NCI-H2107 (cell line): Measurements from ENCODE around the gene OAF.

ENCODE experiments used
- DNase-seq: peaks from one replicate; lab custom pipeline; 2025; lab: John Stamatoyannopoulos, UW

OAF gene

DNA sequence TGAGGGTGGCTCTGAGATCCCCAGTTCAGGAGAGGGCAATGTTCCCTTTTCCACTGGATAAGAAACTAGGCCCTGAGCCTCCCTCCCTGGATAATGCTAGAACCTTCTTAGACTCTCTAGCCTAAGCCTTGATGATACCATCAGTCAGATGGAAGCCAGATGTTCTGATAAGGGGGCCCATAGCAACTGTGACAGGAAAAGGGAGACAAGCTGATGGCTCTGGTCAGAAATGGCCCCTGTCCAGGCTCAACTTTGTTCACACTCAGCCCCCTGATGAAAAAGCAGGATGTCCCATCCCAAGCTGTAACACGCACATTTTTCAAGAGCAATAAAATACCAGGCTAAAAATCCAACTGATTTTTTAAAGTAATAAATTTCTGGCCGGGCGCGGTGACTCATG, 7.2 kb upstream of the OAF start:
- DNase-seq: no peak

DNA sequence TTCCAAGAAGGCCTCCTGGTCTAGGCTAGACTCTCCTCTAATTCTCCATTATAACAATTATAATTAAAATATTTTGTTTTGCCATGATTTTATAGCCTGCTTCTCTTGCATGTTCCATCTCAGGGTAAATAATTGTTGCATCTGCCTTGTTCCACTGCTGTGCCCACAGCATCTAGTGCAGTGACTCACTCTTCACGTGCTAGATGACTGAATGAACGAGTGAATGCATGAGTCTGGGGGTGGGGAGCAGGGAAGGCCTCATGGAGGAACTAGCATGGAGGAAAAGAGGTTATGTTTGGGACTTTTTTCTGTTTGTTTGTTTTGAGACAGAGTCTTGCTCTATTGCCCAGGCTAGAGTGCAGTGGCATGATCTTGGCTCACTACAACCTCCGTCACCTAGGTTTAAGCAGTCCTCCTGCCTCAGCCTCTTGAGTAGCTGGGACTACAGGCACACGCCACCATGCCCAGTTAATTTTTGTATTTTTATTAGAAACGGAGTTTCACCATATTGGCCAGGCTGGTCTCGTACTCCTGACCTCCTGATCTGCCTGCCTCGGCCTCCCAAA, 5.2 kb upstream of the OAF start:
- DNase-seq: no peak

DNA sequence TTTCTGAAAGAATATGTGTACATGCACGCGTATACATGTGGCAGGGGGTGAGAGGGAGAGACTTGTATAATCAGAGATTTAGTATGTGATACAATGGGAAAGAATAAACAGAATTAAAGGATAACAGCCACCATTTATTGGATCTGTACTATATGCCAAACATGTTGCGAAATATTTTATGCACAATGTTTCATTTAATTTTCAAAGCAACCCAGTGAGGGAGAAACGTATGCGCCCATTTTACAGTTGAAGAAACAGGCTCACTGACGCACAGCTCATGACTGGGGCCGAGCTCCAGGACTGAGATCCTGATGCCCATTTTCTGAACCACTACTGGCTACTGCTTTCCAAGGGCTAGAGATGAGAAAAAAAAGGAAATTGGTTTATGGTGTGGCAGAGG, 3.3 kb upstream of the OAF start:
- no peak for DNase-seq

DNA sequence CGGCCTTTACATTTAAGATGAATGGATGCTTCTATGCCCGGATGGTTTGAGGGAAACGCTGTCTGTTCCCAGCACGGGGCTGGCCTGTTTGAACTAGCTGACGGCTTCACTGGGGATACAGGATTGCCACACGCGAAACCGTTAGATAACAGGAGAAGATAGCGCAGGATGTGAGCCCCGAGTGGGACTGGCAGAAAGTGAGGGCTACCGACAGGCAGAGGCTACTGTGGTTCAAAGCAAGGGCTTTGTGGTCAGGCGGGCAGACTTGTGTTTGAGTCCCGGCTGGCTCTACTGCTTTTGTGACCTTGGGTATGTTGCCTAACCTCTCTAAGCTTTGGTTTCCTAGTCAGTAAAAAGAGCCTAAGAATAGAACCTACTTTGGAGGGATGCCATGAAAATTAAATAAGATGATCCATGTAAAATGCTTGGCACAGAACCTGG, 2.8 kb upstream of the OAF start:
- no peak for DNase-seq

DNA sequence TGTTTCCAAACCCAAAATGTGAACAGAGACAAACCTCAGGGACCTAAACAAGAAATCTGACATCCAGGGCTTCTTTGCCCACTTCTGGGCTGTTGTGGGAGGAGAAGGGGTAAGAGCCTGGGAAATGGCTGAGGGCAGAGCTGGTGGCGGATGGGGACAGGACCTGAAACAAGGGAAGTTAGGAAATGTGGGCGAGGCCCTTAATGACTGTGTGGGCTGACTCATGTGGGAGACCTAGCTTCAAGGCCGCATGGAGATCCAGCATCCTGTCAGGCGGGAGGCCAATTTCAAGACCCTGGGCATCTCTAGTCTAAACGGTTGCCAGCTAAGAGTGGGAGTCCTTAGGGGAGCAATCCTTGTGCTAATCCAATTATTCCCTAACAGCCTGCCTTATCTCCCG, 2.1 kb upstream of the OAF start:
- no peak for DNase-seq

DNA sequence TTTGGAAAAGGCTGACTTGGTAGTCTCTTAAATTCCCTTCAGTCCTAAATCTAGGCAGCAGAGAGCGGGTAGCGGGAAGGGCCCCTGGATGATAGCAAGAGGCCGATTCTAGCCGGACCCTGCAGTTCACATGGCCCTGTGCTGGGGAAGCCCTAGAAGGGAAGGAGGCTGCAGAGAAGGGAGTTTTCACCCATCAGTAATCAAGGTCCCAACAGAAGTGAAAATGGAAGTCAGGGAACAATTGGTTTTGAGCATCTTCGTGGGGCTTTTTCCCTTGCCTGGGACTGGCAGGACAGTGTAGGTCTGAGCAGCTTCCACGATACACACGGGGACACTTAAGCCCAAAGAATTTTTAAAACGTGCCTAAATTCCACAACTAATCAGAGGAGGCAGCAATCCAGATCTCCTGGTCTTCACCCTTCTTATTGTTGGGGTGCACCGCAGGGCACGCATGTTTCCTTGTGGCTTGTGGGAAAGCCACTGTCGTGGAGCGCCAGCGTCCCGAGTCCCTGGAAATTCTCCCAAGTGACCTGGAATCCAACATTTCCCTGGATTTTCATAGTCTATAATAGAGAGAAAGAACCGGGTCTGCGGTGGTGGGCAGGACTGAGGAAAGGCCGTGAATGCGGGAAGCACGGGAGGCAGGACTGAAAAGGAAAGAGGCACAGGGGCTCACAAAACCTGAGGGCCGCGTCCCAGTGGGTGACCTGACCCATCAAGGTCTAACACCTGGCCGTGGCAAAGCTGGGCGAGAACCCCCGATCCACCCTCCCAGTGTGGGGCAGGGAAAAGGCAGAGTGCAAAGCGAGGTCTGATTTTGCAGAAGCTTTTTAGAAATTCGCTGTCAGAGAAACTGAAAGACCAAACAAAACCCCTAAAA, 846 bp upstream of the OAF start:
- DNase-seq: no peak

DNA sequence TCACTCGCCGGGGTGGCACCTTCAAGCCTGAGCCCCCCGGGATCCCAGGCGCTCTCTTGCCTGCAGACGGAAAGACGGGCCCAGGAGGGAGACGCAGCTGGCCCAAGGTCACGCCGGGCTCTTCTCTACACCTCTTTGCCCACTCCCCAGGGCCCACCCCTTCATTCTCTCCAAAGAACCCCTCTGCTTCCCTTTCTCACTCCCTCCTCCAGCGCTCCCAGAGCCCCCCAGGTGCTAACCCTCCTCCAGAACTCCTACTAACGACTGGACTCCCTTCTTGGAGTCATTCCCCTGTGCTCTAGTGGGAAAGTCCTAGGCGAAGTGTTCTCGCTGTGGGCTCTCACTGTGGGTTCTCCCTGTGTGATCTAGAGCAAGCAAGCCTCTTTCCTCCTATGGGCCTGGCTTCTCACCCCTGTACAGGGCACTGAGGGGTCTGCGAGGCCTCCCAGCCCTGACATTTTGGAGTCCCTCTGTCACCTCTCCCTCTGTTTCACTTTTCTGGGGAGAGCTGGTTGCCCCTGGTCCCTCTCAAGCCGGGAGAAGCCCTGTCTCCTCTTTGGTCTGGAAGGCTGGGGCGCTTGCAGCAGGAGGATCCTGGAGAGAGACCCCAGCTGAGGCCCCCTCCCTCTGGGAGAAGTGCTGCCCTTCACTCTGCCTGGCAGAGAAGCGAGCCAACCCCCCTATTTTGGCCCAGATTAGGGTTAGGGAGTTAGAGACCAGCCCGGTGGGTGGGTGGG, 858 bp downstream of the OAF start:
- no peak for DNase-seq

DNA sequence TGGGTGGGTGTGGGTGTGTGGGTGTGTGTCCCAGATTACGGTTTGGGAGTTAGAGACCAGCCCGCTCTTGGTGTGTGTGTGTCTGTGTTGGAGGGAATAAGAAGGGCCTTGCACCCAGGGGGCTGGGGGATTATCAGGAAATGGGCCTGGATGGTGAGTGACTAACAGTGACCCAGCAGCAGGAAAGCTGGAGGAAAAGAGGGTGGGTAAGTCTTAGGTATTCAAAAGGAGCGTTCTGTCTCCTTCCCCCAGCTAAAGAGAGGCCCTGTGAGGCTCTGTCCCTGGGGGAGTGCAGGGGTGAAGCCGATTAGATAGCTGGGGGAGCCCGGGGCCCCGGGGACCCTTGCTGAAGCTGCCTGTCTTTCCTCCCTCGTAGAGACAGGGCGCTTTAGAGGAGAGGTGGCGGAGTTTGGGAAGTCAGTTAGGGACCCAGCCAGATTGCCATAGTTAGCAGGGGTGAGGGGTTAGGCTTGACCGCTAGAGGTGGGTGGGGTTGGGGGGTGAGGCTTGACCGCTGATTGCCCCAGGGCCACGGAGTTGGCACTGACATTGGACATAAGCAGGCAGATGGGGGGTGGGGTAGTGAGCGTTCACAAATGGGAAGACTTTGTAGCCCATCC, 1.5 kb downstream of the OAF start:
- DNase-seq: no peak

DNA sequence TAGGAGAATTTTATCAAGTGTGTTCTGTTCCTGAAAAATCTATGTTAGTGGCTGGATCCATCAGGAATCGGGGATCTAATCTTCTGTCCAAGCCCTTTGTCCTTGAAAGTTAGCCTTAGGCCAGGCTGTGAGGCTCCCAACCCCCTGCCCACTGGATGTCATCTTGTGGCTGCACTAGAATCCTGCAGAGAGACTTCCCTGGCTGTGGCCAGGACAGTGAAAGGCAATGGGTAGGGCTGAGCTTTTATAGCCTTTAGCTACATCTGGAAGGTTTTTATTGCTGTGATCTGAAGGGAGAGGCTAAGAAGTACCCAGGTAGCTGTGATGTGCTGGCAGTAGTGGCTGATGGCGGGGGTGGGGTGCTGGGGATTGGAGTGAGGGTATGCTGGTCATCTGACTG, 2.1 kb downstream of the OAF start:
- no peak for DNase-seq

DNA sequence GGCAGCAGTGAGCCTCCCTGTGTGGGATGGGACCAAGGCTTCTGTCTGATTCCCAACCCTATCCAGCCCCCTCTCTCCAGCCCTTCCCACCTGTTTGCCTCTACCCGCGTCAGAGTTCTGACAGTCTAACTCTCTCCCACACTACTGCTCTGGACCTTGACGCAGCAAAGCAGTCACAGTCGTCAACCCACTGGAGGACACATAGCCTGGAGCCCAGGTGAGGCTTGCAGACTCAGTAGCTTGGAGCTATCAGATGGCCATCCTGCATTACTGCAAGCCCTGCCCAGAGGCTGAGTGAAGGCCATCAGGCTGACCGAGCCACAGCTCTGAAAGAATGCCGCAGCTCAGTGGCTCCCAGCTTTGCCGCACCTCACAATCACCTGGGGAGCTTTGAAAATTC, 3.7 kb downstream of the OAF start:
- no peak for DNase-seq

DNA sequence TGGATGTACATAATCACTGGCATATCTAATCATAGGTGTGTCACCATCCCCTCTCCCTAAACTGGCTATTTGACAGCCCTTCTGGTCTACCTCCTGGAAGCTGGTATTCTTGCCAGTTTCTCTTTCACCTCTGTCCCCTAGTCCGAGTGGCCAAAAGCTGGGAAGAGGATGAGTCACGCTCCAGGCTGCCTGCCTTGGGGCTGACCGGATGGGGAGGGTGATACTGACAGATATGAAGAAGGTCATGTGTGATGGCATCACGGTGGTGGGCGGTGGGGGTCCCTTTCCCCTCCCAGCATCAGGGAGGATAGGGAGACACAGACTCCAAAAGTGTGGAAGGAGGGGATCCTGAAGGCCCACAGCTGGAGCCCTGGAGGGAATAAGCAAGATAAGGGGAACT, 4.8 kb downstream of the OAF start:
- DNase-seq: no peak

DNA sequence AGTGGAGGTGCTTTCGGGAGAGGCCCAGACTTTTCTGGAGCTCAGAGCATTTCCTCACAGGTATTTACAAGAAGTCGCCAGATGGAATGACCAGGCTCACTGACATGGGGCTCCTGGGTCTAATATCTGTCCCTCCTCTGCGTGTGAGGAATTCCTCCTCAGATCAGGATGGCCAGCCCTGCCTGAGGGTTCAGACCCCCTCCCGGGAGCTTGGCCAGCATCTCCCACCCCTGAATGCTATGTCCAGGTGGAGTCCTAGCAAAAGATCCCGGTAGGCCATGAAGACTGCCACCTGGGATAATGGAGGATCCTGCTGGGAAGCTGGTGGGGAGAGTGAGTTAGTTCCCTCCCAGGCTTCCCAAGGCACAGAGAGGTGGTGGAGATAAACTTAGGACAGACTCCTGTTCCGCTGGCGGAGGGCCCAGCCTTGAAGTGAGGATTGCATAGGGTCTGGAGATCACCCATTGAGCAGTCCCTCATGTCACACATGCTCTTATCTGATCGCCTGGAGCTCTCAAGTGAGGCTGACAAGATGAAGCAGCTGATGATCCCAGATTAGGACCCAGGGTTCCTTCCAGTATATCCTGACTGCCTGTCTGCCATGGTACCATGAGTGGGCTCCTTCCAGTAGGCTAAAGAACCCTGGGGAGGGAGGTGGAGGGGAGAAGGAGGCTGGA, 5.7 kb downstream of the OAF start:
- DNase-seq: no peak

DNA sequence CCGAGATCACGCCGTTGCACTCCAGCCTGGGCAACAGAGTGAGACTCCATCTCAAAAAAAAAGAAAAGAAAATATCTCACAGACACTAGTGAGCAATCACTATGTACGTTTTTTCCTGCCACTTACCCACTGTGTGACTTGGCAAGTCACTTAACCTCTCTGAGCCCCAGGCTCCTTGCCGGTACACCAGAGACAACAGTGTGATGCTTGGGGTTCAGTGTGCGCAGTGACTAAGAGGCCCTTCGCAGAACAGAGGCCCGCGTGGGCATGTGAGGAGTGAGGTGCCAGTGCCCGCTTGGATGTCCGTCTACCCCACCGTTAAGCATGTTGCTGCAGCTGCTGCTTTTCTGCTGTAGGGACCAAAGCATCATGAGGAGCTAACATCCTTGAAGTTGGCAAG, 6.7 kb downstream of the OAF start:
- DNase-seq: no peak

DNA sequence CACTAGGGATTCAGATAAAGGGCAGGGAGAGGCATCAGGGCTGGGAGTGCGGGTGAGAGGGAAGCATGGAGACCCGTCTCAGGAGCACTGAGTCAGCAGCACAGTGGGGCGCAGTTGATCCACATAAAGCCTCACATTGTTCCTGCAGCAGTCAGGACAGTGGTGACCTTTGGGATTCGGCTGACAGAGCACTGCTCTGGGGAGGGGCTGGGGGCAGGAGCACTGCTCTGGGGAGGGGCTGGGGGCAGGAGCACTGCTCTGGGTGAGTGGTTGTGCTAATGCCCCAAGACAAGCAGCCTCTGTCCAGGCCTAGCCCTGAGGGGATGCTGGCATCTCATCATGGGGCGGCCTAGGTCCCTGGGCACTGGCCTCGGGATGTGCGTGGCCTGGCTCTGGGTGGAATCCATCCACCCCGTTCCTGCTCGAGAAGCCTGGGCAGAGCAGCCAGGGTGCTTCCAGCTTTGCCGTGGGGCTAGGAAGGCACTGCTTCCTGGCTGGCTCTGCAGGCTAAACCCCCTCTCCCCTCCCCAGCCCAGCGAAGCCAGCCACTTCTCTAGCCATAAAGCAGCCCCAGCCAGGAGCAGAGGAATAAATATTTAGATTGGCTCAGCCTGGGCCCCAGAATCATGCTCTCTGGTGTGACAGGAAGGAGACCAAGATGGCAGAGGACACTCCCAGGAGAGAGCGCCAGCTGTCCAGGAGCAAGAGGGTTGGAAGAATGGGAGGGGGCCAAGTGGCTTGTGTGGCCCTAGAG, 7.3 kb downstream of the OAF start:
- no peak for DNase-seq

DNA sequence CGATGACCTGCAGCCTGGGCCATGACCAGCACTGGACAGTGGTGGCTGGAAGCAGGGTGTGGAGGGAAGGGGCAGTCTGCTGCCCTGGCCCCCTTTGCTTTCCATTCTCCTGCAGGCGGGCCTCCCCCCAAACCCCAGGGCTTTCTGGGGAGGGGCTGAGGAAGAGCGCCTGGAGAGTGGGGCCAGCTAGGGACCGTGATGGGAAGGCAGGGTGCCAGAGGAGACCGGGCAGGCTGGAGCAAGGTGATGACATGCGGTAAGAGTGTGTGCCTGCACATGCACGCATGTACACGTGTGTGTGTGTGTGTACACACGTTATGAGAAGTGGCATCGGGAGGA, 7.8 kb downstream of the OAF start:
- no peak for DNase-seq

DNA sequence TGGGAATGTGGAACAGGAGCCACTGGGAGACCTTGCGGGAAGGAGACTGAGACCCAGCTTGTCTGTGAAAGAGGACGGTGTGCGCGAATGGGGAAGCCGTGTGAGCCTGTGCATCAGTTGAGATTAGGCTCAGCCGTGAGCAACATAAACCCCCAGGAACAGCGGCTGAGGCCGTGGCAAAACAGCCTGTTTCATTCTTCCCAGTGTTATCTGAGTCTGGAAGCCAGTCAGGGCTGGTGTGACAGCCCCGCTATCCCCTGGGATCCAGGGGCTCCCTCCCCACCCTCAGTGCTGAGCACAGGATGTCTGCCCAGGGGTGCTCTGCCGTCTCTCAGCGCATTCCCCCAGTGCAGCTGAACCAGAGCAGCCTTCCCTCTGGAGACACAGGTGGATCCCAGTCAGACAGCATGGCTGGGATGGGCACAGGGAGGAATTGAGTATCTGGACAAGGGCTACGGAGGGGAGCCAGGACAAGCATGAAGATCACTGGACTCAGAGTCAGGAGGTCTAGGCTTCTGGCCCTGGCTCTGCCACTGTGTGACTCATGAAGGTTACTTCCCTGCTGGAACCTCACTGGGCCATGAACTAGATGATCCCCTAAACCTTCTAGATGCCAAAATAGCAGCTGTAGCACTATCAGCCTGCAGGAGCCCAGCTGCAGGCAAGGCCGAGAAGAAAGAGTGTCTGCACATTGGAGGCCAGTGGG, 8.6 kb downstream of the OAF start:
- no peak for DNase-seq

DNA sequence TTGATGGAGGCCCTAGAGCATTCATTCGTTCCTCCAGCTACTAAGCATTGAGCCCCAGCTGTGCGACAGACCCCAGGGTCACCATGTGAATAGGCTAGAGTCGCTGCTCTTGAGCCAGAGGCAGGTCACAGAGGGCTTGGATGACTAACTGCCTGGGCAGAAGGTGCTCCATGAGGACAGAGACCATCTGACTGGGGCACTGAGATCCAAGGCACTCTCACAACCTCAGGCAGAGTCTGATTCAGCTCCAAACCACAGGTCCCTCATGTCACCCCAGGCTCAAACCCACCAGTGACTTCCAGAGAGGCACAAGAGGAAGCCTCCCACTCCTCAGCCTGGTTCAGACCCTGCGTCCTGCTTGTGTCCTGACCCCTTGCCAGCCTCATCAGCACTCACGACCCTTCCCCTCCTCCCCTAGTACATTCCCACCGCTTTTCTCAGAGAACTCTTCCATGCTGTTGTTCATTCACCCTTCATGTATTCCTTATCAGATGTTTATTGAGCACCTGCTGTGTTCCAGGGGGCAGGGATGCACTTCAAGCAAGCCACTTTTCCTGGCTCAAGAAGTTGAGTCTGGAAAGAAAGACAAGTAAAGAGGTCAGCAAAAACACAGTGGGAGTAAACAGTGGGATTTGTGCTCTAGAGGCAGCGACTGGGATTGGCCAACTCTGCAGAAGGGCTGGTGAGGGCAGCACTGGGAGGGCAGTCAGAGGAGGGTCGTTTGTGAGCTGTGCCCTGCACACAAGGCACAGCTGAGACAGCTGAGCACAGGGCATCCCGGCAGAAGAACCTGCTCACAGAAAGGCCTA, 9.3 kb downstream of the OAF start:
- no peak for DNase-seq

DNA sequence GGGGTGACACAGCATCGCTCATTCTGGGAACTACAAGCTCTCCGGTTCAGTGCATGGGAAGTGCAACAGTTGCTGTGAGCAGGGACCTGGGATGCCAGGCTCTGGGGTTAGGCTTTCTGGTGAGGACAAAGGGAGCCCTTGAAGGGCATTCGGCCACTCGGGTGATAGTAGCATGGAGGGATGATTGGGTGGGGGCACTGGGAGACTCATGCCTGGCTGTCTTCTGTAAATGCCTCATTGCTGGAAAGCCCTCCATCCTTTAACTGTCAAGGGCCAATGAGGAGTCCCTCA, 9.9 kb downstream of the OAF start:
- no peak for DNase-seq

DNA sequence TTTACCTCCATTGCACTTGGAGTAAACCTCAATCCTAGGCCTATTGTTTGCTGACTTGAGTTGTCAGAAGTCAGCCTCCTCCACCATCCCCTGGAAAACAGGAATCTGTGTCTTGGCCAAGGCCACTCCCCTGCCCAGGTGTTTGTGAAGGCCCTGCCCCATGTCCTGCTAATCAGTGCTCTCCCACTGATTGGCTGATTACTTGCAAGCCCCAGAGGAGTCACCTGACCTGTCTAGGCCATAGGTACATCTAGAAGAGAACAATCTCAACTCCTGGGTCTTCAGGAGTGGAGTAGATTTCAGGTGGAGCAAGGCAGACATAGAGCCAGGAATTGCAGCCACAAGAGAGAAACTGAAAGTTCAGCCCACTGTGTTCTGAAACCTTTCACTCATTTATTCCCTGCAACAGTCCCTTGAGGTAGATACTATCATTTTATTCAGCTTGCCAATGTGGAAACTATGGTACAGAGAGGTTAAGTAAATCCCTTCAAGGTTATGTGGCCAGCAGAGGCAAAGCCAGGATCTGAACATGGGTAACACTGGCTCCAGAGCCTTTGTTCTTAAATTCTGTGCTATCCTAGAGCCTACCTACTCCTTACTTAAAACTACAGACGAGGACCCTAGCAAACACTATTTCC, 10.4 kb downstream of the OAF start:
- DNase-seq: no peak

DNA sequence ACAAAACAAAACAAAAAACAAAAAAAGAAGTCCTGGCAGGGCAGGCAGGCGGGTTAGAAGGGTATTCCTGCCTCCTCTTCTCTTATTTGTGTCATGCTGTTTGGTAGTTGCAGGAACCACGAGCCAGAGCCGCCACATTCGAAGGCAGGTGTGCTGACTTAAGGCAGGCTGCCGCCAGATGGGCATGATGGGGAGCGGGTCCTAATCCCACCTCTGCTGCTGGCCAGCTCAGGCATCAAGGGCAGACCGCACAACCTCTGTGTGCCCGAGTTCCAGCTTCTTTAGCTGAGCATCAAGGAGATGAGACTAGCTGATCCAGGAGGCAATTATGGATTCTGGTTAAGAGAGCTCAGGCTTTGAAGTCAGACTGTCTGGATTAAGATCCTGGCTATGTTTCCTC, 12.1 kb downstream of the OAF start:
- DNase-seq: no peak
